ENCODE results near the gene HOXA11. TPM values are rescaled to one million over a fixed set of nuclear protein-coding genes. Genes with fewer than 3 reads are reported as not detected.

HOXA11 gene
- 9.8 TPM for total RNA-seq

- intact Hi-C loops (cut with DNase I) = no loop called here
- TF ChIP-seq POLR2AphosphoS5 (IDR thresholded peaks at IDR 0.05; ENCODE audit: insufficient read depth in 1 of 2, low read depth in 1 of 2) (peak; percentile 95 to 96), POLR2A (IDR thresholded peaks at IDR 0.05) (peak in 1 of 2 donors; percentile 70)
- TF ChIP-seq, protein P1, sequence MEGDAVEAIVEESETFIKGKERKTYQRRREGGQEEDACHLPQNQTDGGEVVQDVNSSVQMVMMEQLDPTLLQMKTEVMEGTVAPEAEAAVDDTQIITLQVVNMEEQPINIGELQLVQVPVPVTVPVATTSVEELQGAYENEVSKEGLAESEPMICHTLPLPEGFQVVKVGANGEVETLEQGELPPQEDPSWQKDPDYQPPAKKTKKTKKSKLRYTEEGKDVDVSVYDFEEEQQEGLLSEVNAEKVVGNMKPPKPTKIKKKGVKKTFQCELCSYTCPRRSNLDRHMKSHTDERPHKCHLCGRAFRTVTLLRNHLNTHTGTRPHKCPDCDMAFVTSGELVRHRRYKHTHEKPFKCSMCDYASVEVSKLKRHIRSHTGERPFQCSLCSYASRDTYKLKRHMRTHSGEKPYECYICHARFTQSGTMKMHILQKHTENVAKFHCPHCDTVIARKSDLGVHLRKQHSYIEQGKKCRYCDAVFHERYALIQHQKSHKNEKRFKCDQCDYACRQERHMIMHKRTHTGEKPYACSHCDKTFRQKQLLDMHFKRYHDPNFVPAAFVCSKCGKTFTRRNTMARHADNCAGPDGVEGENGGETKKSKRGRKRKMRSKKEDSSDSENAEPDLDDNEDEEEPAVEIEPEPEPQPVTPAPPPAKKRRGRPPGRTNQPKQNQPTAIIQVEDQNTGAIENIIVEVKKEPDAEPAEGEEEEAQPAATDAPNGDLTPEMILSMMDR (IDR thresholded peaks at IDR 0.05) = no peak
- H3K27me3 ChIP-seq = no peaks in the 10 kb centered on the region
- peak within 1 kb of the TSS; percentile 99 for H3K27ac ChIP-seq
- no peaks in the 10 kb centered on the region for H3K36me3 ChIP-seq
- peak within 1 kb of the TSS; percentile 64 to 88 for H3K4me3 ChIP-seq
- no peak for DNase-seq (ENCODE audit: extremely low spot score in 2 of 2)
- no peaks in the 10 kb centered on the region for H3K9me3 ChIP-seq
- peaks cover 67% of the 10 kb centered on the region for H3K4me1 ChIP-seq
Observed at GRCh38 chr7:27185013-27185853, at the start of gene HOXA11. Gene HOXA11, minus strand, starts transcription at chr7:27185232. Its CDS starts 88 bp downstream, at chr7:27185144.

GRCh38 chr7:27229448-27229847 lies 44.4 kb upstream of the HOXA11 start:
- TF ChIP-seq POLR2A (IDR thresholded peaks at IDR 0.05) (no peak), POLR2AphosphoS5 (IDR thresholded peaks at IDR 0.05; ENCODE audit: insufficient read depth in 1 of 2, low read depth in 1 of 2) (no peak)
- TF ChIP-seq, protein P1 (IDR thresholded peaks at IDR 0.05) = no peak
- intact Hi-C loops (cut with DNase I) = no loop called here
- DNase-seq (ENCODE audit: extremely low spot score in 2 of 2) = no peak
- H3K36me3 ChIP-seq = no peaks in the 10 kb centered on the region
- H3K27me3 ChIP-seq = no peaks in the 10 kb centered on the region
- H3K4me3 ChIP-seq = no peak overlapping the region
- peaks cover 8% of the 10 kb centered on the region for H3K4me1 ChIP-seq
- no peaks in the 10 kb centered on the region for H3K9me3 ChIP-seq
- H3K27ac ChIP-seq = no peak overlapping the region

DNA sequence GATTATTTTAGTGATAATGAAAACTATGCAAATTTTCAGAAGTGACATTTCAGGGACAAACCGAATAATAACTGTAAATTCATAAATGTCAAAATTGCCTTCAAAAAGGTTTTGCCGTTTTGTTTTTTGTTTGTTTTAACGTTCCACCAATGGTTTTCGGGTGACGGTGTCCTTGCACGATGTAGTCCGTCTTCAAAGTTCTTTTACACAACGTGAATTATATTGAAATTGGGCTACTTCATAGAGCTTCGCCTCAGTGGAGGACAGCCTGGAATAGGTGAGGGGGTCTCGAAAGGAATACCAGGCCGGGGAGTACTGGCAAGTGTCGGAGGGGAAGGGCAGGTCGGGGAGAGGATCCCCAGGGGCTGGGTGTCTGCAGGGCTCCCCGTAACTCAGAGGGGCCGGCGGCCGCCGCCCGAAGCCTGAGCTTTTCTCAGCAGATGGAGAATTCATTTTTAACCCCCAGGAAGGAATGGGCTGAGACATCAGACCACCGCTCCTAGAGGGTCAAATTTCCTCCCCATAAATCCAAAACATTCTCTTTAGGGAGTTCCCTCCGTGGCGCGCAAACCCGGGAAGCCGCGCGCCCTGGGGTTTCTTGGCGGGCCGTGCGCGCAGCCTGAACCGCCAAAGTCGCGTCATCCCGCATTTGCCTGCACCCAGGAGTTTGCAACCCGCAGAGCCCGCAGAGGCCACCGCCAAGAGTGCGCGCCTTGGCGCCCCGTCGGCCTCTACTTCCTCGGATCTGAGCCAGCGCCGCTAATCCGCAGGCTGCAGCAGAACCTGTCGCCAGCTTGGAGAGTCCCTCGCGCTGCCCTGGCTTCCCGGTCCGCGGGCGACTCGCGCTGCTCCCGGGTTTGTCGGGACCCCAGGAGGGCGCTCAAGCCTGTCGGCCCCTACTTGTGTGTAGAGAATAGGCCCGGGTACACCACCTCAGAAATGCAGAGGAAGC lies 40.2 kb upstream of the HOXA11 start:
- Histone ChIP-seq H3K4me3 (no peak overlapping the region), H3K4me1 (peaks cover 8% of the 10 kb centered on the region), H3K27me3 (no peaks in the 10 kb centered on the region), H3K36me3 (no peaks in the 10 kb centered on the region), H3K9me3 (no peaks in the 10 kb centered on the region), H3K27ac (no peak overlapping the region)
- intact Hi-C loops (cut with DNase I) = no loop called here
- DNase-seq (ENCODE audit: extremely low spot score in 2 of 2) = no peak
- TF ChIP-seq POLR2A (IDR thresholded peaks at IDR 0.05) (no peak), POLR2AphosphoS5 (IDR thresholded peaks at IDR 0.05; ENCODE audit: insufficient read depth in 1 of 2, low read depth in 1 of 2) (no peak)
- TF ChIP-seq, protein P1 (IDR thresholded peaks at IDR 0.05) = no peak

DNA sequence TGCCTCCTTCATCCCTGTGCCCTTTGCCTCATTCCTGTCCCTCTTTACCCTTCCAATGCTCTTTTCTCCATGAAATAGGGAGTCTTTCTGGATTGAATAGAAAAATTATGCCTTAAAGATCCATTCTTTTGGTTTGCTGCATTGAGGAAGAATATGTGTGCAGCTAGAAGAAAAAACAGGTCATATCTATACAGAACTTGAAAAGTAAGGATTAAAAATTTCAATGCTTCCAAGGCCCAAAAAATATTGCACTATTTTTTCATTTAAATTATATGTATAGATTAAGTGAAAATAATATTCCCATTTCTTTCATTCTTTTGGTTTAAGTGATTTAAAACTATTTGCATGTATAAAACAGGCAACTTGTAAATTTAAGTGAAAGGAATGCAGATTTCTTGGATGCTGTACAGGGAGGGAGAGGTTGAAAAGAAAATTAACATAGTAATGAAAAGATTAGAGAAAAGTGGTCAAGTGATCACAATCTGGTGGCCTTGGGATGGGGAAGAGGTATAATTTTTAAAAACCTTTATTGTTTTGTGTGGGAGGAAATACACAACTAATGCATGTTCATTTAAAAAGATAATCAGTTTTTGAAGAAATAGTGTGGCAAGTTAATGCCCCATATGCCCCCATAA lies 39.0 kb upstream of the HOXA11 start:
- intact Hi-C loops (cut with DNase I) = no loop called here
- Histone ChIP-seq H3K4me1 (peaks cover 8% of the 10 kb centered on the region), H3K27me3 (no peaks in the 10 kb centered on the region), H3K27ac (no peak overlapping the region), H3K9me3 (no peaks in the 10 kb centered on the region), H3K36me3 (no peaks in the 10 kb centered on the region), H3K4me3 (no peak overlapping the region)
- DNase-seq (ENCODE audit: extremely low spot score in 2 of 2) = no peak
- TF ChIP-seq, protein P1 (IDR thresholded peaks at IDR 0.05) = no peak
- no peak for TF ChIP-seq POLR2A (IDR thresholded peaks at IDR 0.05)

All from vagina (tissue), 2 donors.